Measurements from ENCODE around the gene MITF. TPM values are rescaled to one million over a fixed set of nuclear protein-coding genes. Genes with fewer than 3 reads are reported as not detected.

The MITF gene
- polyA plus RNA-seq, 3 donors: 35.5 to 48.6 (median 43.6) TPM

DNA sequence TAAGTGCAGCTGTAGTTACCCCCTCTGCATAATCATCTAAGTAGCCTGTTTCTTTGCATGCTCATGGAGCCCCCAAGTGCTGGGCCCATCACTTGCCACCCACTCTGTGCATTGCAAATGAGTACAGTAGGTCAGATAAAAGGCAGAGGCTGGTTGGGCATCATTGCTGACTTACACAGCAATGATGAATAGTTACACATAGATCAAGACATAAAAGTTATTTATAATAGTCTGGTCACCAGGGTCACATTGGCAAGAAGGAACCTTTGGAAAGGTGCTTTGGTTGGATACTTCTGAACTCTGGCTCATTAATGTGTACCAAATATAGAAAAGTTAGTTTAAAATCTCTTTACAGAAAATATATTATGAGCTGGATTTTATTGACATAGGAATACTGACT lies 111.6 kb downstream of the MITF start:
- DNase-seq (ENCODE audit: extremely low read depth in 1 of 11, low read depth in 9 of 11, low spot score in 4 of 11): no peak

DNA sequence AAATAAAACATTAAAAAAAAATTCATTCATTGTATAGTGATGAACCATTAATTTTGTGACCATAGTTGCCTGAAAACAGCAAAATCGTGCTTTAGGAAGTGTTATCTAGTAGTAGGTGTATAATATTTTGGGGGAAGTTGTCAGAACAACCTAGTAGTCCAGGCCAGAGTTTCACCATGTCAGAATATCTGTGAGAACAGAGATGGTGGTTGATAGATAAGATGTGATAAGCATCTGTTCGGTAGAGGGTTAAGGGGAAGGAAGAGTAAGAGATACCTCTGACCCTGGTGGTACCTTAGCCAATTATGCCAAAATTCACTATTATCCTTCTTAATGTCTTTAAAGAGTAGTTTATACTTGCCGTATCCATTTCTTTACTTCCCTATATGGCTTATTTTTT lies 113.8 kb downstream of the MITF start:
- no peak for DNase-seq (ENCODE audit: extremely low read depth in 1 of 11, low read depth in 9 of 11, low spot score in 4 of 11)

DNA sequence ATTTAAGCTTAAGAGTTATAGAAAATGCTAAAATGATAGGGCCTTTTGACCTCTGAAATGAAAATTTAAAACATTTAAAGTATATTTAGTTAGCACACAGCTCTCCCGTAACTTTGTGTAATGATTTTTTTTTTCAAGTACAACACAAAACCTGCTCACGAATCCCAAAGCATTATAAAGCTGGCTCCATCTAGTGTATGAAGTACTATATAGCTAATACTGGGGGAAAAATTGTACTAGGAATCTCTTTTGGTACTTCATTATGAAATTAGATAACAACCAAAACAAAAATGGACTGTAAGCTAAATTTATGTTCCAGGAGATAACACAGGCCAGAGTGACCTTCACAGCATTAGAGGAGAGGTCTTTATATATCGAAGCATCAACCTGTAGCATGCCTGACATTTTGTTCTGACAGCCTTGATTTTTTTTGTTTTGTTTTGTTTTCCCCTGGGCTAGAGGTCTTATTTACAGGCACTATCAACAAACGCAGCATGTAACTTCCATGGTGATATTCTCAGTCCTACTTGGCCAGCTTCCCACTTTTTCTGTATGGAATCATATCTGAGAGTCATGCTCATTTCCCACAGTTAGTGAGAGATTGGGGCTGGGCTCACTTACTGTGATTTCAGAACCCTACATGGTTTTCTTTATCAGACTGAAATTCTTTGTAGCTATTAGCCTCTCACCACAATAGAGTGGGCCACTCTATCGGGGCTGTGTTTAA lies 116.3 kb downstream of the MITF start:
- no peak for DNase-seq (ENCODE audit: extremely low read depth in 1 of 11, low read depth in 9 of 11, low spot score in 4 of 11)

DNA sequence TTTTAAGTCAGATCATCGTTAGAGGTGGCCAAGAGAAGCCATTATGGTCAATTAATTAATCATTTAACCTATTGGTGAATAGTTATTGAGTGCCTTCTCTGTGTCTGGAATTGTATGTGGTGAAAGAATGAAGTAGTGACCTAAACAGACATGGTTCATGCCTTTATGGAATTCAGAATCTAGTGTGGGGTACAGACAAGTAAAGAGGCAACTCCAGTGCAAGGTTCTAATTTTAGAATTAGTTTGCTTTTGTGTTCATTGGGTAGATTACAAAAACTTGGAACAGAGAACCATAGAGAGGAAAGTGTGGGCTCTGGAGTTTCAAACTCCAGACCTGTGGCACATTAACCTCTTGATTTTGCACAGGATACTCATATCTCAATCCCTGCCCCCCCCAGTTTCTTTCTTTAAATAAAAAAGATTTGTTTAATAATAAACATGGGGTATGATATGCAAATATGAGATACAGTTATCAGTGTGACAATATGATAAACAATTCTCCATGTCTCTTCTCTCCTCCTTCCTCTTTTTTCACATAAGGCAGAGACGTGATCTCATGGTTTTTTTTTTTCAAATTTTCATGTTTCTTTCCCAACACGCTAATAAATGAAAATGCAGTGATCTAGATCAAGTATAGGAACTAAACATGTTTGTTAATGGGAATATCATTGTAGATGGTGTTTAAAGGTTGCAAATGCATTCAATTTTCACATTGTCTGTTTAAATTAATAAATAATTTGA lies 117.9 kb downstream of the MITF start:
- DNase-seq (ENCODE audit: extremely low read depth in 1 of 11, low read depth in 9 of 11, low spot score in 4 of 11): no peak

DNA sequence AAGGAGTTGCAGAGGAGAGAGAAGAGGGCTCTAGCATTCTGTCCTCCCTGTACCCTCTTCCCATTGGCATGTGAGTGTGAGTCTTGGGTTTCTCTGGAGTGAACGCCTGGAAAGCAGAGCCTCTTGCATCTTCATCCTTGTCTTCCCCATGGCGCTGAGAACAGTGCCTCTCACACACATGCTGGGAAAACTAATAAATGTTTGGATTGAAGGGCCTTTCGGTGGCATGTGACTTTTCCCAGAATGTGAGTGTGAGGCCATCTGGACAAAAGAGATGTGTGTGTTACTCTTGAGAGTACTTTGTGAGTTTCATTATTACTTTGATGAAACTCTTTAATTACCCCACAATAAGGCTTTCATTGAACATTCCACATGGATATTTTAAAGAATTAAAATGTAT lies 122.3 kb downstream of the MITF start:
- DNase-seq (ENCODE audit: extremely low read depth in 1 of 11, low read depth in 9 of 11, low spot score in 4 of 11): no peak

DNA sequence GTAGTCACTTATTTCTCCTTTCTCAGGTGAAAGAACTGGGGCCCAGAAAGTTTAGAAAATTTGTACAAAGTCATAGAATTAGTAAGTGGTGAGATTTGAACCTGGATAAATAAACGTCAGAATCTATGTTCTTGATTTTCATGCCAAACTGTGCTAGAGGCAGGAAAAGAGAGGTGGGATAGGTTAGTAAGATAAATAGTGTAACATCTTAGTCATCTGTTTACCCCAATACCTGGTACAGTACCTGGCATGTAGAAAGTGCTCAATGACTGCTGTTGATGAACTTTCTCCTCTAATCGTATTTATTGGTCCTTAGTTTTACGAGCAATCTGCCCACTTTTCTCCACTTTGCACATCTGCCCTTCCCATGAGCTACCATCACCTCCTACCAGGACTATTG lies 124.9 kb downstream of the MITF start:
- DNase-seq (ENCODE audit: extremely low read depth in 1 of 11, low read depth in 9 of 11, low spot score in 4 of 11): no peak

DNA sequence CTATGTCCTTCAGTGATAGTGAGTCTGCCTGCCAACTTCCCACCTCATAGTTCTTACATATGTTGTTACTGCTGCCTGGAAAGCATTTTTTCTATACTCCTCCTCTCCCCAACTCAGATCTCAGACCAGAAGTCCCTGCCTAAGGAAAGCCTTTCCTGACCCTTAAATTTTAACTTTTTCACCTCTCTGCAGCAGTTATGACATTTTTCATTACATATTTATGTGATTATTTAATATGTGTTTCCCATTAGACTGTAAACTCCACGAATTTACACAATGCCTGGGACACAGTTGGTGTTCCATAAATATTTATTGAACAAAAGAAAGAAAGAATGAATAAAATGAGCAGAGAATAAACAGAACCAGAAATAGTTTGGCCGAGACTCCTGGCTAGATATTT lies 125.5 kb downstream of the MITF start:
- no peak for DNase-seq (ENCODE audit: extremely low read depth in 1 of 11, low read depth in 9 of 11, low spot score in 4 of 11)

DNA sequence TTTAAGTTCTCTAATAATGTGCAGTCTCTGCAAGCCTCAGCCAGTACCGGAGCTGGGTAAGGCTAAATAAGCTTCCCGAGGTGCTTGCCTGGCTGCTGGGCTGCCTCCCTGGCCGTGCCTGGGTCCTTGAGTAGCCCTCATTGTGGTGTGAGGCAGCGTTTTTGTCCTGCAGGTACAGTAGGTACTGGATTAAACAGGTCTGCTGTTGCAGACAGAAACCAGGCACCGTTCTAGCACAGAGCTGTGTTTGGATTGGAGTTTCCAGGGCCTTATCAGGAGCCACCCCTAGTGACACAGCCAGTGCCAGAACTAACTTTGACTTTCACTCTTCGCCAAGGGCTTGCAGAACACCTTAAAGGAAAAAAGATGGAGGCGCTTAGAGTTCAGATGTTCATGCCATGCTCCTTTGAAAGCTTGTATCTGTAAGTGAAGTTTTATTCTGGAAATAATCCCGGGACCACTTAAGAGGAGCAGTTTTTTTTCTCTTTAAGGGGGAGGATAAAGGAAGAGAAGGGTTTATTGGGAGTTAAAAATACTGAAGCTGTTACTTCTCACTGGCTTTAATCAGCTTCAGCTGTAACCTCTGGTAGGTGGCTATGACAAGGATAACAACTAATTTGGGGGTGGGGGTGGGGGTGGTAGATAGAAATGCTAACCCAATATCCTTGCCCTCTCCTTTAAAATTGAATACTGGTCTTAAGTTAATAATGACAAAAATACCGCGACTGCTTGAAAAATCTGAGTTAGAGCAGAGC lies 126.8 kb downstream of the MITF start:
- DNase-seq (ENCODE audit: extremely low read depth in 1 of 11, low read depth in 9 of 11, low spot score in 4 of 11): peak in 2 of 11 donors; percentile 21 to 56

DNA sequence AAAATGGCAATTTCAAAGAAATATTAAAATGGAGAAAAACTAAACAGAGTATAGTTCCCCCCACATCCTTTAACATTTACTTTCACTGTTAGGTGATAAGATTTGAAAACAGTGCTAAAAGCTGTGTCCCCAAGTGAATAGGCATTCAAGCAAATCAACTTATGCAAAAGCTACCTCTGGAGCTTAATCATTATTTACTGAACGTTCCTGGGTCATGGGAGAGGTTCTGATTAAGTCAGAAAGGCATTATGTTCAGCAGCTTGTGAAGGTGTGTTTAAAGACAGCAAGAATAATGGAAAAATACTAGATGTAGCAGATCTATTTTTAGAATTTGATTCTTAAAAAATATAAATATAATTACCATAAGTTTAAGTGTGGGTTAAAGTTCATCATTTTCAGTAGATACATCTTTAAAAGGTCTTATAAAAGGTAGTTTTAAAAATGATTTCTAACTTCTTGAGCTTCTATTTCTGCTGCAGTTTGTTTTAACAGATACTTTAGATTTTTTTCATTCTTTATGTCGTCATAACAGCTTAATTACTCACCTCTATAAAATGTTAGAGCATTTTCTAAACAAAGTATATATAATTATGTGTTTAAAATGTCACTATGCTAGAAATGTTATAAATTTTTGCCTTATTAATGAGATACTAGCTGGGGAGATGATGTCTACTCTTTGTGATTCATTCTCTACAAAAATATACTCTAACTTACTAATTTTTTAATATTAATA lies 127.9 kb downstream of the MITF start:
- DNase-seq (ENCODE audit: extremely low read depth in 1 of 11, low read depth in 9 of 11, low spot score in 4 of 11): peak in 1 of 11 donors; percentile 49

DNA sequence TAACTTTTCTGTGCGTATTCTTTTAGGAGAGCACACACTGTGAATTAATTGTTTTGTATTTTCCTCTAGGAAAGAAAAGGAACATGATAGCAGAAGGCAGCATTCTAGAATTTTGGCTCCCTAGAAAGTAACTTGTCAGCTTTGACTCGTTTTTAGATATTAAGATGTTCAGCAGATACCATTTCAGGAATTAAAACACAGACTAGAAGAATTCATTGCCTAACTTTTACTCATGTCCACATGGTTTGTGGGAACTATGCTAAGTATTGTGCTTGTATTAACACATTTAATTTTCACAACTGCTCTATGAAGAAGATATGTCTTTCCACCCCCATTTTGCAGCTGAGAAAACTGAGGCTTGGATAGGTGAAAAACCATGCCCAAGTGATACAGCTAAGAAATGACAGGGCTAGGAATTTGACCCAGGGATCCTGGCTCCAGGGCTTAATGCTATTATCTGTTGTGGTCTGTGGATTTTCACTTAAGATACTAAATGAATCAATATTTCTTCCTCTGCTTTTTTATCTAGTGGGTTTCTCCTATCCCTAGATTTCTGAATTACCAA lies 128.8 kb downstream of the MITF start:
- DNase-seq (ENCODE audit: extremely low read depth in 1 of 11, low read depth in 9 of 11, low spot score in 4 of 11): no peak

DNA sequence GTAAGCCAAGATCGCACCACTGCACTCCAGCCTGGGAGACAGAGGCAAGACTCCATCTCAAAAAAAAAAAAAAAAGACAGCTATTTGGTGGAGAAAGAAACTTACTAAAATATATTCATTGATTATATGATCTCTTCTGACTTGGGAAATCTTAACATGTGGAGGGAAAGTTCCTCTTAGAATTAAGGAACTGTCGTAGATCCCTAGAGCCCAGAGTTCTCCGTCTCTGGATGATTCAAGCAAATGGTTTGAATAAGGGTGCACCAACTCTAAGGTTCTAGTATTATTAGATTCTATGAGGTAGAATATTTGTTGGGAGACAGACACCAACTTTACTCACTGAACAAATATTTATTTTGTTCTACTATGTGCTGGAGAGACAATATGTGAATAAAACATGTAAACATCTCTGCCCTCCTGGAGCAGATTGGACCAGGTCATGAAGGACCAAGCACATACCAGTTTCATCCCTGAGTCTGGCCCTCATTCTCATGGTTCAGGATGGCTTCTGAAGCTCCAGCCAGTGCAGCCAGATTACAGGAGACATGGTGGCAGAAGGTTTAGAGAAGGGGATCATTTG lies 129.7 kb downstream of the MITF start:
- no peak for DNase-seq (ENCODE audit: extremely low read depth in 1 of 11, low read depth in 9 of 11, low spot score in 4 of 11)

DNA sequence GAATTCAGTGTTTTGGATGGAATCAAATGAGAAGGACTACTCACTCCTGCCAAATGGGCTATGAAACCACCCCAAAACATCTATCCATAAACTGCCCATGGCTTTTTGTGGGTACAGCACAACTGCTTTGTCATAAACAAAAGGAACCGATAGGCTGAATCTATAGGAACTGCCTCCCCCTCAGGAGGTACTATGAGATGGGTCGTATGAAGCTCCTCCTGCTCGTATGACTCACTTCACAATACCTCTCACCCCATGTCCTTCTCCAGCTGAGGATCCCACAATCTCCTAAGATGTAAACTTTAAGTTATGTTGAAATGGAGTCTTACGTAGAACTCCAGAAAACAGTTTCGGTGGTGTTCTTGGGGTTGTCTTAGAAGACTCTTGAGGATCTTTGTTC lies 130.4 kb downstream of the MITF start:
- DNase-seq (ENCODE audit: extremely low read depth in 1 of 11, low read depth in 9 of 11, low spot score in 4 of 11): no peak

DNA sequence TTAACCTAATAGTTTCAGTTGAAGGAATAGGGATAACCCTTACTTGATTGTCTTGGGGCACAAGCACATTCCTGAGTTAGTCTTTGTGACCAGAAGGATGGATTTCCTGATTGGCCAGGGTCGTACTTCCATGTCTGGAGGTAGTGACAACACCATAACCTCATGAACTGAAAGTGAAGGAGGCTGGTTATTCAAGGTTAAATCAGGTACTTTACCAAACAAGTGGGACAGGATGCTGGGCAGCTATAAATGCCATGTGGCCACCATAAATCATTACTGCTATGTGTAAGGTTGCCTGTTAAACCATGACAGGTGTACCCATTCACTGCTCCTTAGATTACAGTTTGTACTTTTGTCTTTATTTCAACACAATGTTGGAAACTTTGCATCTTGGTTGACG lies 132.0 kb downstream of the MITF start:
- DNase-seq (ENCODE audit: extremely low read depth in 1 of 11, low read depth in 9 of 11, low spot score in 4 of 11): no peak

DNA sequence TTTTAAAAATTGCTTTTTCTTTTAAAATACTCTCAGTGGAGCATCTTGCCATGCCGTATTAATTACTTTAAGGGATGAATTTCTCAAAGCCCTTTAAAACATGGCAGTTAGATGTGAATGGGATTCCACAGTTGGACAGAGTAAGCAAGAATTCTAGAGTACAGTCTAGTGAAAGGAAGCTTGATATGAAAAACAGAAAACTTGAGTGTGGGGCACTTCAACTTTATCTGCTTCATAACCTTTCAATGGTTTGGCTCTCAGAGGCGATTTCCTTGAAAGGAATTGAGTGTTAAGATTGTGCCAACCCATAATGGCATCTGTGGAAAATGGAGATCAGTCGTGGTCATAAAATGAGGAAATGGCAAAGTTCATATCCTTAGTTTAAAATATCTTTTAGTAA lies 132.6 kb downstream of the MITF start:
- no peak for DNase-seq (ENCODE audit: extremely low read depth in 1 of 11, low read depth in 9 of 11, low spot score in 4 of 11)

DNA sequence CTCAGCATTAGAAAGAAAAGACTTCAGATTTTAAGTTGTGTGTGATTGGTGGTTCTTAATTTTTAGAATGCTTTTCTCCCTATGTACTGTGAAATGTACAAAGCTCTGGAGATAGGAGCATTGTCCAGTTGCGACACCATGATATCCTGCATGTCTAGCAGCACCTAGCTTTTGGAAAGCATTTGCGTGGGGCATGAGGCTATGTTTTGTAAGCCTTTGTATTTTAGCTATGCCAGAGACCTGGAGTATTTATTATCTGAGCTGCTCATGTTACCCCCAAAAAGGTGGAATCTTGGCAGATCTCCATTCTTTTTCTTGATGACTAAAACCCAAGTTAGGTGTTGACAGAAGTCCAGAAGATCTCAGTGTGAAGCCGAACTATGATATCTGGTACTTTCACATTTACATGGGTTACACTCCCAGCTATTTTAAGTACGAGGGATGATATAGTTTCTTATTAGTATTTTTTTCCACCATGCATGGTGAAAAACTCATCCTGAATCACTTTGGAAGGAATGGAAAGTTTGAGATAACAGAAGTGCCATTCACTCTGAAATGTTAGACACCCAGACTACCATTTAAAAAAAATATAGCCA lies 133.6 kb downstream of the MITF start:
- no peak for DNase-seq (ENCODE audit: extremely low read depth in 1 of 11, low read depth in 9 of 11, low spot score in 4 of 11)

DNA sequence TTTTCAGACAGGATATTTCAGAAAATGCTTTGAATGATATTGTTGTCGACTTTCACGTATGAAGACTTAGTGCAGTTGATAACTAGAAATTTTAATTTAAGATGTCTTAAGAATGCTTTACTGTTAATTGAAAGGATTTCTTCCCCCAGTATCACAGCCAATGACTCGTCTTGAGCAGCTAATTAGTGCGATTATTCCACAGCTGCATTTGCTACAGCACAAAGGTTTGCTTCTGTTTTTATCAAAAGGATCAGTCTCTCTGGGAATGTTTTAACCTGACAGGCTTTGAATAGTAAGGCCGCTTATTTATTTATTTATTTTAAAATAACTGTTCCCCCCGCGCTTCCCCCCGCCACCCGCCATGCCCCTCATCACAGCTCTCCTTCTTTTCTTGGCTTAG lies 136.8 kb downstream of the MITF start:
- no peak for DNase-seq (ENCODE audit: extremely low read depth in 1 of 11, low read depth in 9 of 11, low spot score in 4 of 11)

DNA sequence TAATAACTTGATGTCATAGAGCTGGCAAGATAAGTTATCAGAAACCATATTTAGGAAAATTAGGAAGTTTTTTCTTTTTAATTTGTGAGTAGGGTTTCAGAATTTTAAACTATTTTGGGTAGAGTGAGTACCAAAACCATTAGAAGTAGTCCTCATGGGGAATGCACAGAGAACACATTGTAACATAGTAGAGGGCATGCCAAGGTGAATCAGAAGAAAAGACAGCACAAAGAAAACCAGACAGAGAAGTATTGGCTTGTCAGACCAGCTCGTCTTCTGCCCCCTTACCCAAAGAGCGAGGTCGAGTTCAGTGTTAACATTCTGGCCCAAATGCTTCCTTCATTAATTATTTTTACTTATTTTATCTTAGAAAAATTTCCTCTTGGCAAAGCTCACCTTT lies 139.0 kb downstream of the MITF start:
- DNase-seq (ENCODE audit: extremely low read depth in 1 of 11, low read depth in 9 of 11, low spot score in 4 of 11): no peak

DNA sequence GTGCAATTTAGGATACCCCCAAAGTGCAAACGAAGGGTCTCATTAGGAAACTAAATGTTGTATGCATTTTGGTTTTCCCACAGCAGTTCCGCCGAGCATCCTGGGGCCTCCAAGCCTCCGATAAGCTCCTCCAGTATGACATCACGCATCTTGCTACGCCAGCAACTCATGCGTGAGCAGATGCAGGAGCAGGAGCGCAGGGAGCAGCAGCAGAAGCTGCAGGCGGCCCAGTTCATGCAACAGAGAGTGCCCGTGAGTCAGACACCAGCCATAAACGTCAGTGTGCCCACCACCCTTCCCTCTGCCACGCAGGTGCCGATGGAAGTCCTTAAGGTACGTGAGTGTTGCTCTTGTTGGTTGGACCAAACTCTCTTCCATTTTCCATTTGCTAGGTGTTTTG lies 139.8 kb downstream of the MITF start:
- DNase-seq (ENCODE audit: extremely low read depth in 1 of 11, low read depth in 9 of 11, low spot score in 4 of 11): no peak
